Breast epithelium (tissue), 3 donors: ENCODE results near the gene HIVEP2.

Source experiments
- CTCF ChIP-seq, 3 donors: fragments of 450-650 bp; IDR thresholded peaks; one replicate each; pipeline ENCODE4 v1.5.1; 2016 to 2017; ENCODE audit warnings: antibody characterized with exemption in 3 of 3, mild to moderate bottlenecking in 3 of 3, moderate library complexity in 3 of 3
- POLR2A ChIP-seq: fragments of 450-650 bp; IDR thresholded peaks from one replicate; pipeline ENCODE4 v1.6.1; 2016; ENCODE audit warnings: antibody characterized with exemption, mild to moderate bottlenecking, moderate library complexity

GRCh38 chr6:142773859-142774648 lies 170.9 kb downstream of the HIVEP2 start:
- TF ChIP-seq CTCF (IDR thresholded peaks at IDR 0.05) (no peak), POLR2A (no peak)
